GM19238 (cell line): ENCODE results near the gene SDC3.

Experiments used
- DNase-seq: peaks from one replicate; pipeline ENCODE4 v3.0.0; 2011; ENCODE audit warnings: low spot score; ENCODE audit not compliant: insufficient read length

SDC3 gene

DNA sequence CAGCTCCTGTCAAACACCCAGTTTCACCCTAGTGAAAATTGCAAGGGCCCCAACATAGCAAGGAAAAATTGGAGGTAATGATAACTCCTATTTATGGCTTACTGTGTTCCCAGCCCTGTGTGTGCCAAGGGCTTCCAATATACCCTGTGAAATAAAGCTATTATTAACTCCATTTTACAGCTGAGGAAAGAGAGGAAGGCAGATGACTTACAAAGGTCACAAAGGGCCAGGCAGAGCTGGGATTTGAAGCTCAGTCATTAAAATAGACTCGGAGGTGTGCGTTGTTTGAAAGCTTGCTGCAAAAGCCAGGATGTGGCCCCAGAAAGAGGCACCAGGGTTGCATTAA, 20.2 kb upstream of the SDC3 start:
- no peak for DNase-seq

DNA sequence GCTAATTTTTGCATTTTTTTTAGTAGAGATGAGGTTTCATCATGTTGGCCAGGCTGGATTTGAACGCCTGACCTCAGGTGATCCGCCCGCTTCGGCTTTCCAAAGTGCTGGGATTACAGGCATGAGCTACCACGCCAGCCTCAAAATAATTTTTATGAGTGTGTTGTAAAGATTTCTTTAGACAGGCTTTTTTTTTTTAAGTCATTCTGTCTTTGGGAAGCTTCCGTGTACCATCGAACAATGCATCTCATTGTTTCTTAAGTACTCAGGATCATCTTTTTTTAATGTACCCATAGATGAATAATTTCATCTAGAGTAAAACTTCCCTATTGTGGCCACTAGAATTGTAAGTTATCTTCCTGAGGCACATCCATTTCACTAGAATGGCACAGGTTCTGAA, 19.6 kb upstream of the SDC3 start:
- DNase-seq = no peak

DNA sequence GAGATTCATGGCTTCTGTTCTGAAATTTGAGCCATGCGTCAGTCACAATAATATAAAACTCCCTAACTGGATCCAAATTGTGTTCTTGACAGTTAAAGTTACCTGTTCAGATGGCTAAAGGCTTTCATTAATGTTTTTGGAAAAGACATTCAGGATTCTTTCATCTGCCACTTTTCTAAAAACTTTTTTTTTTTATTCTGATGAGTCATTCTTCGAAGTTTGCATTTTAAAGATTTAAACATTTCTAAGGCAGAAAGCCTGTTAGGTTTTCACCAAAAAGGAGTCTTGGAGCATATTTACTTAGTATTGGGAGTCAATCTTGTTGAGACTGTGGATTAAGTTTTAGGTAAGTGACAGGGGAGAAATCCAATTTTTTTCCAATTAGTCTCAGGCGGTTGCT, 18.9 kb upstream of the SDC3 start:
- DNase-seq = no peak

DNA sequence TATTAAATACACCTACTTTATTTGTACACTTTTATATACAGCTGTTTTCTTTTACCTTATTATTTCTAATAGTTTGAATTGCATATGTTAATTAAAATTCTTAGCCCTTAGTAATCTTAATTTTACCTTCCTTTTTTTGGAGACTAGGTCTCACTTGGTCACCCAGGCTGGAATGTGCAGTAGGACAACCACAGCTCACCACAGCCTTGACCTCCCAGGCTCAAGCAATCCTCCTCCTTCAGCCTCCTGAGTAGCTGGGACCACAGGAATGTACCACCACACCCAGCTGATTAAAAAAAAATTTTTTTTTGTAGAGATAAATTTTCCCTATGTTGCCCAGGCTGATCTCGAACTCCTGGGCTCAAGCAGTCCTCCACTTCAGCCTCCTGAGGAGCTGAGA, 15.0 kb upstream of the SDC3 start:
- DNase-seq = no peak

DNA sequence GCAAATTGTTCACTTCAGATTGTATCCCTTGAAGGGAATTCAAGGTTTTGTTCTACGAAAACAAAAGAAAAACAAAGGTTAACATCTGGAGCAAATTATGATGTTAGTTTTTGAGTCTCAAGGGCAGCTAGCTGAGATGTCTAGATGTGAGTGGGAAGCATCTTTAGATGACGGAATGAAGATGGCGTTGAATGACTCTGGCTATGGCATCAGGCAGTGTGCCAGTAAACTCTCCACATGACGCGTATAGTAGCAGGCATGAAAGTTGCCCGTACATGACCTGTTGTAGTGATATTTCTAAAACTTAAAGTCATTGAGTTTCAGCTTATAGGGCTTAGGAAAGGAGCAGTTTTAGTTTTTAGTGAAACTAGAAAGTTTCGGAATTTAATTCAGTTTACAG, 12.3 kb upstream of the SDC3 start:
- no peak for DNase-seq

DNA sequence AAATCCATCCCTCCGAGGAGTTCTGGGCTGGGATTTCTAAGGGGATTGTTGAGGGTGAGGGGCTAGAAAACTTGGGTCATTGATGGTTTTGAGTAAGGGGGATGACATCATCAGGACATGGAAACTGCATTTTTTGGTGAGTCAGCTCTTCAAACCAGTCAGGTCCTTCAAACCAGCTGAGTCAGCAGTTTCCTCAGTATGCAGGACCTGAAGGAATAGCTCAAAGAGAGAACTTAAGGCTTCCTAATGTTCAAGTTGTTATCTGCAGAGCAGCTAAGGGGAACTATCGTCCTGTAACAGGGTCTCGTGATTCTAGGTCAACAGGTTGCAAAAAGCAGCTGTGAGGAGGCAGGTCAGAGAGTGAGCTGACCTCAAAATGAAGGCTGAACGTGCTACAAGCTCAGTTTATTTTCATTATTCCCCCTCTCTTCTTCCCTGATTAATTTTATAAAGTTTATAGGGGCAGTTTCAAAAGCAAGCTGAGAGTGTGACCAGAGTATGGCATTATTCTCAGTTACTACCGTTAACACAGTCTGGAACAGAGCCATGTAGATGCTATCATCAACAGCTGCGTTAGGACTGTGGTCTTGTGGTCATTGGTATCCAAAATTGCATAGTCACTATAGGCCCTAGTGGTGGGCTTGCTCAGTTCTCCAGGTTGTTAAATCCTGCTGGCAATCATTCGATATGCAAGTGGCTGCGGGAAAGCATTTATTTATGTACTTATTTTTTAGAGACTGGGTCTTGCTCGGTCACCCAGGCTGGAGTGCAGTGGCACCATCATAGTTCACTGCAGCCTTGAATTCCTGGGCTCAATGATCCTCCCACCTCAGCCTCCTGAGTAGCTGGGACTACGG, 10.7 kb upstream of the SDC3 start:
- no peak for DNase-seq

DNA sequence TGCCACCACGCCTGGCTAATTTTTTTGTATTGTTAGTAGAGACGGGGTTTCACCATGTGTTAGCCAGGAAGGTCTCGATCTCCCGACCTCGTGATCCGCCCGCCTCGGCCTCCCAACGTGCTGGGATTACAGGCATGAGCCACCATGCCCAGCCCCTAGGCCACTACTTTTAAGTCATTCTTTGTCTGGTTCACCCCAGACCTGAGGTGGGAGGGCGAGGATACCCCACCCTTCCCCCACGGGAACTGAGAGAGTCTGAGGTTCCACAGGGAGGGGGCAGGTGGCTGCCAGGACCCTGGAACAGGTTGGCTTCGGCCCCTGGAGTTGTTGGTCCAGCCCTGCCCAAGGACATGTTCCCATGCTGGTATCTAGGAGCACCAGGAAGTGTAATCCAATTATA, 7.7 kb upstream of the SDC3 start:
- DNase-seq = no peak

DNA sequence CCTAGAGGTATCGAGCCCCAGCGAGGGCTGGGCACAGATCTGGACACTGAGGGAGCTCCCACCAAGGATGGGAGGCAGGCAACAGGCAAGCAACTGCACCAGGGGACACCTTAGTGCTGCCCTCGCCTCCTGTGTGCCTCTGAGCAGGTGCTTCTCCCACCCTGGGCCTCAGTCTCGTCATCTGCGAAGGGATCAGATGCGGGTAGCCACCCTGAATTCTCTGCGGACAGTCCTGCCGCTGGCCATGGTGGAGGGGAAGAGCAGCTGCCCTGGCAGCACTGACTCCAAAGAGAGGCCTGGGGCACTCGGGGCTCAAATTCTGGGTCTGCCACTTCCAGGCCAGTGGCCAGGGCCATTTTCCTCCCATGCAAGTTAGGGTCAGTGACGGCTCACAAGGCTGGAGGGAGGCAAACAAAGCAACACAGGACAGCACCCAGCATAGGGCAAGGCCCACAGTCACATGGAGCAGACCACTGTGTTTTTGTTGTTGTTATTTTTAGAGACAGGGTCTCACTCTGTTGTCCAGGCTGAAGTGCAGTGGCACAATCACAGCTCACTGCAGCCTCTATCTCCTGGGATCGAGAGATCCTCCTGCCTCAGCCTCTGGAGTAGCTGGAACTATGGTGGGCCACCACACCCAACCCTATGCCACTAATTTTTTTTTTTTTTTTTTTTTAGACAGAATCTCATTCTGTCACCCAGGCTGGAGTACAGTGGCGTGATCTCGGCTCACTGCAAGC, 7.1 kb upstream of the SDC3 start:
- no peak for DNase-seq

DNA sequence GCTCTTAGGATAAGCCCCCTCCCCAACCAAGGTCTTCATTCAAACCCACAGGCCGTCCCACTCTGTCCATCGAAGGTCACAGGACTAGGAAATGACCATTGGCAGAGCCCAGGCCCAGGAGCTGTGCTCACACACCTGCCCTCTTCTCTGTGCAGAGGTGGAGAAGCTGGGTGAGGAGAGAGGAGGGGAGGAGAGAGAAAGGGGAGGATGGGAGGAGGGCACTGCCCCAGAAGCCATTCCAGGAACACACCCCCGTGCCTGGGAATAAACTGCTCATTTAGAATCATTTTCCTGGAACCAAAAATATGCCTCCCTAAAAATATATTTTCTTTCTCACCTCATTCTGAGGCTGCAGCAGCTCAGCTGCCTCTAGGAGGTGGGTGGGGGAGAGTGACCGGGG, 6.4 kb upstream of the SDC3 start:
- no peak for DNase-seq

DNA sequence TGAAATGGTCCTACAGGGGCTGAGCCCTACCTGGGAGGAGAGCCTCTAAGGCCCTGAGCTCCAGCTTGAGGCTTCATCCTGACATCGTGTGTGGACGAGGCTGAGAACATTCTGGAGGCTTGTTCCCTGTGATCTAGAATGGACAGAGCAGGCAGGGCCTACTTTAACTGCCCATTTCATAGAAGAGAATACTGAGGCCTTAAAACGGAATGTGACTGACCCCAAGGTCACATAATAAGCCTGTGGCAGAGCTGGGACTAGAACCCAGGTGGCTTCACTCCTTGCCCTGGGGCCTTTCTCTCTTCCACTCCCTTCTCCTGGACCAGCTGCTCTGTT, 6.0 kb upstream of the SDC3 start:
- DNase-seq = no peak

DNA sequence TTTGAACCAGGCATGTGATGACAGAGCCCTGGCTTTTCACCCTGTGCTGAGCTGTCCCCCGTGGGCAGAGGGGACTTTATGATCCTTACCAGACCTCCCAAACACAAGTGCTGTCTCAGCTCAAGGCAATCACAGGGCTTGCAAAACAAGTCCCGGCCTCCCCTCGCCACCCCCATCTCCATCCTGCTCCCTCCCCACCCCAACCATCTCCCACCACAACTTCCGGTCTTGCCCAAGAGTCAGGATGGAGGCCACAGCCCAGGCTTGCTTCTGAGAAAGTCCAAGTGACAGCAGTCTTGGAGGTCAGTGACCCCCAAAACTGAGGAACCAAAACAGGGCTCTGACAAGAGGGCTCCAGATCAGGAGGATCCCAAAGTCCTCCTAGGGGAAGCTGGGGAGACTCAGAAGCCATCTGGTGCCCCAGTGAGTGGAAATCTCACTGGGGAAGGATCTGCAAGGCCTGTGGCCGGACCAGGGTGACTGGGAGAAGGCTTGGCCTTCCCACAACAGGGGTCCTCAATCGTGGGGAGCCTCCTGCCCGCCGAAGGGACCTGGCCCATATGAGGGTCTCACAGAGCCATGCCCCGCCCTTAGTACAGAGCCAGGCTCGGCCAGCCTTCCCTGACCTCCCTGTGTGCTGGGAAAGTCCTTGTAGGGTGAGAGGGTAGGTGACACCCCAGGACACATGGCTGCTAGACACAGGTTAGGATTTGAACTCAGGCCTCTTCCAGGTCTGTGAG, 4.5 kb upstream of the SDC3 start:
- no peak for DNase-seq

DNA sequence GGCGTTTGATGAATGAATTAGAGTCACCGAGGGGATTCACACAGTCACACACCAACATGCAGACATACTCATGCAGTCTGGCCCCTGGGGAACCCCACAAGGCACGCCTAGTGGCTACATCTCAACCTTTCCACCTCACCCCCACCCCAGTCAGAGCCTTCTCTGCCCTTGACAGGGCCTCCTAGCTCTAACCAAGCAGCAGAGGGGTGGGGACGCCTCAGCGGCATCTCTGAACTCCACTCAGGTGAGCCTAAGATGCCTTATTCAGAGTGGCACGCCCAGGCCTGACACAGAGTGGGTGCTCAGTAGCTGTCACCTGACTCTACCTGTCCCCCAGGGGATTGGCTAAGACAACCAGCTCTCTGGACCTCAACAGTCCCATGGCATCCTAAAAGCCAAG, 3.7 kb upstream of the SDC3 start:
- DNase-seq = no peak

DNA sequence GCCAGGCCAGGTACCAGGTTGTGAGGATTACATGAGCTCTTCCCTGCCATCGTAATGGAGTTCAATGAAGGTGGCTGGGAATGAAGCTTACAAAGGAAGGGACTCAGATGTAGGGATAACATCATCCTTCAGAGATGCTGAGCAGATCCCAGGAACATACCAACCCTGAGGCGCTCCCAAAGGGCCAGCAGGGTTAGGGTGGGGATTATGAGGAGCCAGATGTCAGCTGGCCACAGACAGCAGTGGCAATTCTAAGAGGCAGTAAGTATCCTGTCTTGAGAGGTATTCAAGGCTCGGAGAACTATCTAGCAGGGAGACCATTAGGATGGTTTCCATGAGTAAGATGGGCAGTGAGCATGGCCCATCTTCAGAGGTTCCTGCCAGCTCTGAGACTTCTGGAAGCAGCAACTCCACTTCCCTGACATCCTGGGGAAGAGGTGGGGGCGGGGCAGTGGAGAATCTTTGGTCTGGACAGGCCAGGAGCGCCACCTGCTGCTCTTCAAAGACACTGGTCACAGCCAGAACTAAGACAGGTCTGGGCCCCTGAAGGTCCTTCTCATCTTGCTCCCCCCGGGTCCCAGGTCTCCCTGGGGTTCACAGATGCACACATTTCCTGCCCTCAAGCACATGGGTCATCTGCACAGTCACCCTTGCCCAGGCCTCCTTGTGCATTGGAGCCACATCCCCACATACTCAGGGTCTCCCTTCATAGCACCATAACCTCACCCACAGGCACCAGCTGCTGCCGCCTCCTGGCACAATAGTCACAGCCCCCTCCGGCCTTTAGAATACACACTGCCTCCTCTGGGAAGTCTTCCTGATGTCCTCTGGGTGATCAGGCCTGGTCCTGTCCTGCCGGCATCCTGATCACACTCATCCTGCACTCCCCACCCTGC, 2.7 kb upstream of the SDC3 start:
- peak; percentile 55 for DNase-seq

DNA sequence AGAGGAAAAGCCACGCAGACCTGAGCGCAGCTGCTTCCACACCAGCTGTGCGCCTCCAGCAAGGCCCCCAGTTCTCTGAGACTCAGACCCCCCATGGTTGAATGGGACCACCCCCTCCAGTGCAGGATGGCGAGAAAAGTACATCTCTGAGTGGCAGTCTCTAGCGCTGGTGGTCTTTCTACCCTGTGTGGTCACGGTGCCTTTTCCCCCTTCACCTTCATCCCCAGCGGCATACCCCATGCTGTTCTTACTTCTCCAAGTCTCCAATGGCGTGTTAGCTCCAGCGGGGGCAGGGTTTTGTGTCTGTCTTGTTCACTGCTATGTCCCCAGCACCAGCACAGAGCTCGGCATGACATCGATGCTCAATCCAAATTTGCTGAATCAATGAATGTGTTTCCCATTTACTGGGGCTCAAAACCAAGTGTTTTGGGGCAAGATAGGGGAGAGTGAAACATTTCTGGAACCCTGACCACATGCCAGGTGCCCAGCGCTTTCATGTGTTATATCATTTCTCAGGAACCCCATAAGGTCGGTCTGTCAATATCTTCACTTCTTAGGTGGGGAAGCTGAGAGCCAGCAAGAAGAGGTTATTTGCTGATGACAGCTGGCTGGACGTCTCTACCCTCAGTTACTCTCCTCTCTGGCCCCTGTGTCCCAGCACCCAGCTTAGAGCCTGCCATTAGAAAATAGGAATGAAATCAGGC, 959 bp upstream of the SDC3 start:
- no peak for DNase-seq

DNA sequence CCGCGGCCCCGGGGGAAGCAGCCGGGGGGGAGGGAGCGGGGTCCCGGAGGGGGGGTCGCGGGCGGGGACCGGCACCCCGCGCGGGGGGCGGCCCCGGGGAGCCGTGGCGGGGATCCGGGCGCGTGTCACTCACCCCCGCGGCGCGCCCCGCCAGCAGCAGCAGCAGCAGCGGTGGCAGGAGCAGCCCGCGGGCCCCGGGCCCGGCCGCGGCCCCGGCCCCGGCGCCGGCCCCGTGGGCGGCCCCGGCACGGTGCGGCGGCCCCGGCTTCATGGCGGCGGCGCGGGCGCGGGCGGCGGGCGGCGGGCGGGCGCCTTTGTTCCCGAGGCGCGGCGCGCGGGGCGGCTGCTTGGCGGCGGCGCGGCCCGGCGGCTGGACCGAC, 252 bp downstream of the SDC3 start:
- no peak for DNase-seq

DNA sequence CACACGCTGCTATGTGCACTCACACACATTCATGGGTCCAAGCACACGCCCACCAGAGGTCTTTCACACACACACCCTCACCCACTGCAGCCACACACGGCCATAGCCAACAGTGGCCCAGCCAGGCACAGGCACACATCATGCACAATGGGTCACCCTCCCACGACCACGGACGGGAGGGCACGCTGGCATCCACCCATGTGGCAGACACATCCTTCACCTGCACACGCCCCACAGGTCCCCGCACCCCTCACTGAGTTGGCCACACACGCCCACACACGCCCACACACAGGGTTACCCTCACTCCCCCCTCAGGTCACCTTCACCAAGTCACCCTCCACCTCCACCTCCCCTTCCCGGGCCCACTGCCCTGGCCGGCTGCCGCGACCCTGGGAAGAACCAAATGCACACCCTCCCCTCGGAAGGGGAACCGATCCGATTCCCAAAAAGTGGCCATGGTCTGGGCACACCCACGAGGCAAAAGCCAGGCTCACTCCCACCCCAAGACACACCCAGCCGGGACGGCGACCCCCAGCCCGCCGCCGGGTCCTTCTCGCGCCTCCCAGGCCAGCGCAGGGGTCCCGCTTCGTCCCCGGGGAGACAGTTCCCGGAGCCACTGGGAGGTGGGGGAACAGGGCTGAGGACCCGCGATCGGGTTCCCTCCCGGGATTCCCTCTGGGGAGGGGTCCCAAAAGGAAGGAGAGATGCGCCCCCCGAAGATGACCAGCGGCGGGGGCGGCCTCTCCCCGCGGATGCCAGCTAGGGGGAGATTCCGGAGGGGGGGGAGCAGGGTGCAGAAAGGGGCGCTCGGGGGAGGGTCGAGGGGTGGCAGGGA, 860 bp downstream of the SDC3 start:
- no peak for DNase-seq

DNA sequence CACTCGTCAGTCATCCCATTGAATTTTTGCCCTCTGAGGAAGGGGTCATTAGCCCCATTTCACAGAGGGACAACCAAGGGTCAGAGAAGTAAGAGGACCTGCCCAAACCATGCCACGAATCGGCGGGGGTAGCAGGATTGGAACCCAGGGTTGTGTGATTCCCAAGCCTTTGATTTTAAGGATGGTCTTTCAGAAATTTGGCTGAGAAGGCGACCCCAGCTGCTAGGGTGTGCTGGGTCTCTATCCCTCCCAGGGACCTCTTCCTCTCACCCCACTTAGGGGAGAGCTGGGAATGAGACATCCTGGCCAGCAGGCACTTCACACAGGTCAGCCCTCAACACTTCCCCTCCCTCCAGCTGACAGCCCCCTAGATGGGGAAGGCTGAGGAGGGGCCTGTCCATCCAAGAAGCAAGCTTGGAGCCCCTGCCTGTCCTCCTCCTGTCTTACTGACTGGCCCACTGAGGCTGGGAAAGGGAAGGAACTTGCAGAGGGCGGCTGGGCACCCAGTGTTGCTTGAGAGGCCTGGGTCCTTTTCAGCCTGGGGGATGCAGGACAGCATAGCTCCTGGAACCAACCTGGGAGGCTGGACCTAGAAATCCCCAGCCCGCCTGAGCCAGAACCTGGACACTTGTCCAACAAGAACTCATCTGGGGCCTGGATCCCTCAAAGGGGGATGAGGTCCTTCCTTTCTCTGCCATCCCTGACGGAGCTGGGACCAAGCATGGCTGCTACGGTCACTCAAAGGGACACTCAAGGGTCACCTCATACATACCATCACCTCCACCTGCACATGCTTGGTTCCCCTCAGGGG, 1.7 kb downstream of the SDC3 start:
- no peak for DNase-seq

DNA sequence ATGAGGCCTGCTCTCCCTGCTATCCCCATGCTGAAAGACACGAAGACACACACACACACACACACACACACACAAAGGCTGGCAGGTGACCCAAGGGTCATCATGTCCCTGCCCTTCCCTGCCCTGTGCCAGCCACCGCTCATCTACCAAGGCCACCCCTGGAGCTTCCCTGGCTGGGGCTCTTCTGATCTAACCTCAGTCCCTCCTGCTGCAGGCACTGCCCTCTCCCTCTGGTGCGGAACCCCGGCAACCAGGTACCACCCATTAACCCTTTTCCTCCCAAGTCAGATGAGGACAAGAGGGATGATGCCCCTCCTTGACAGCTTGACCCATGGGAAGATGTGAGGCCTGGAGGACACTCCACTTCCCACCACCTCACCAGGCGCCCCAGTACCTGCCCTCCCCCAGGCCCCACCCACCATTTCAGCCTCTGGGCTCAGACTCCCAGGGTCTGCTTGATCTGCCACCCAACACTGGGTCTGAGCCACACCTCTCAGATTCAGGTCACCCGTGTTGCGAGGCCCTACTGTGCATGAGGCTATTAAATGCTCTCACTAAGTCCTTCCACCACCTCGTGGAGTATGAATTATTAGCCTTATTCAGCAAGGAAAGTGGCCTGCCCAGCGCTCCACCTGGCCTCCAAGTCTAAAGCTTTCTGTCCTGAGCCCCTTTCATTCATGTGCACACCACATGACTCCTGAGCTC, 2.5 kb downstream of the SDC3 start:
- DNase-seq = no peak

DNA sequence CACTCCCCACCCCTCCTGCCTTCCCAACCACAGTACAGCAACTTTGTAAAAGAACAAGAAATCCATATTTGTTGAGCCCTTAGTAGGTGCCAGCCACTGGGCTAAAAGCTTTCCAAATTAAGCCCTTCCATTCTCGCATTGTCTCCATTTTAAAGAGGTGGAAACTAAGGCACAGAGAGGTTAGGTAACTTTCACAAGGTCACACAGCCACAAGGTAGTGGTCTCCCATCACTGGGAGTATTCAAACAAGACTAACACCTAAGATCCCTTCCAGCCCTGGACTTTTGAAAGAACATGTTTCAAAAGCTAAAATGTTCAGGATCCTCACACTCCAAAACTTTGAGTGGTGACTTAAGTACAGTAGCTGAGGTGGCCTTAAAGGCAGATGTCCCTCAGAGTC, 3.2 kb downstream of the SDC3 start:
- DNase-seq = no peak
